Kidney epithelial cell (primary cell): ENCODE results near the gene LIMD2. TPM values are rescaled to one million over a fixed set of nuclear protein-coding genes. Genes with fewer than 3 reads are reported as not detected.

ENCODE experiments used
- DNase-seq: peaks from one replicate; pipeline ENCODE4 v3.0.0-alpha.2; 2010; ENCODE audit warnings: low read depth
- H3K27me3 ChIP-seq: 2 replicates; pipeline ENCODE4 v1.6.0; 2011; ENCODE audit warnings: low read length; ENCODE audit not compliant: control insufficient read depth, insufficient read depth
- H3K36me3 ChIP-seq: 2 replicates; pipeline ENCODE4 v1.5.1; 2011; ENCODE audit warnings: low read length; ENCODE audit not compliant: control insufficient read depth, insufficient read depth
- H3K4me3 ChIP-seq: 2 replicates; pipeline ENCODE4 v1.5.1; 2011; ENCODE audit warnings: low read depth, mild to moderate bottlenecking, control low read depth, low read length
- total RNA-seq: library from RNA; depleted of rRNA; stranded (reverse); fragments of >200 nt; gene quantifications from 2 replicates; pipeline ENCODE4 v1.2.3, GENCODE V29; 2015
- TF ChIP-seq, protein P1 (sequence below): IDR thresholded peaks from 2 replicates; pipeline ENCODE4 v1.5.1; 2011; ENCODE audit warnings: mild to moderate bottlenecking, moderate library complexity, low read length, control low read depth, inconsistent platforms; ENCODE audit not compliant: insufficient read depth, poor library complexity, severe bottlenecking

Gene LIMD2
- total RNA-seq, 1 donor from 2014 or later, result 158 TPM

DNA sequence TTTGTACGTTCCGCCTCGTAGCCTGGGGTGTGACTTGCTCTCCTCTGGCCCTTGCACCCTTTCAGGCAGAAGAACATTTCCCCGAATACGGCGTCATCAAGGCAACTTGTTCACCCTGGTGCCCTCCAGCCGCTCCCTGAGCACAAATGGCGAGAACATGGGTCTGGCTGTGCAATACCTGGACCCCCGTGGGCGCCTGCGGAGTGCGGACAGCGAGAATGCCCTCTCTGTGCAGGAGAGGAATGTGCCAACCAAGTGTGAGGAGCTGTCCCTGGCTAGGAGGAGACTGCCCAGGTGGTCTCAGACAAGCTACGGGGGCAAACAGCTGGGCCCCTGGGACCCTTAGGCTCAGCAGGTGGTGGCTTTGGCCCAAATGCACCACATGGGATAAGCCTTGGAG lies 10.4 kb downstream of the LIMD2 start:
- H3K4me3 ChIP-seq, result no peak overlapping the region
- TF ChIP-seq, protein P1, sequence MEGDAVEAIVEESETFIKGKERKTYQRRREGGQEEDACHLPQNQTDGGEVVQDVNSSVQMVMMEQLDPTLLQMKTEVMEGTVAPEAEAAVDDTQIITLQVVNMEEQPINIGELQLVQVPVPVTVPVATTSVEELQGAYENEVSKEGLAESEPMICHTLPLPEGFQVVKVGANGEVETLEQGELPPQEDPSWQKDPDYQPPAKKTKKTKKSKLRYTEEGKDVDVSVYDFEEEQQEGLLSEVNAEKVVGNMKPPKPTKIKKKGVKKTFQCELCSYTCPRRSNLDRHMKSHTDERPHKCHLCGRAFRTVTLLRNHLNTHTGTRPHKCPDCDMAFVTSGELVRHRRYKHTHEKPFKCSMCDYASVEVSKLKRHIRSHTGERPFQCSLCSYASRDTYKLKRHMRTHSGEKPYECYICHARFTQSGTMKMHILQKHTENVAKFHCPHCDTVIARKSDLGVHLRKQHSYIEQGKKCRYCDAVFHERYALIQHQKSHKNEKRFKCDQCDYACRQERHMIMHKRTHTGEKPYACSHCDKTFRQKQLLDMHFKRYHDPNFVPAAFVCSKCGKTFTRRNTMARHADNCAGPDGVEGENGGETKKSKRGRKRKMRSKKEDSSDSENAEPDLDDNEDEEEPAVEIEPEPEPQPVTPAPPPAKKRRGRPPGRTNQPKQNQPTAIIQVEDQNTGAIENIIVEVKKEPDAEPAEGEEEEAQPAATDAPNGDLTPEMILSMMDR, result no peak
- no peaks in the 10 kb centered on the region for H3K27me3 ChIP-seq
- peaks cover 1% of the 10 kb centered on the region for H3K36me3 ChIP-seq
- no peak for DNase-seq

DNA sequence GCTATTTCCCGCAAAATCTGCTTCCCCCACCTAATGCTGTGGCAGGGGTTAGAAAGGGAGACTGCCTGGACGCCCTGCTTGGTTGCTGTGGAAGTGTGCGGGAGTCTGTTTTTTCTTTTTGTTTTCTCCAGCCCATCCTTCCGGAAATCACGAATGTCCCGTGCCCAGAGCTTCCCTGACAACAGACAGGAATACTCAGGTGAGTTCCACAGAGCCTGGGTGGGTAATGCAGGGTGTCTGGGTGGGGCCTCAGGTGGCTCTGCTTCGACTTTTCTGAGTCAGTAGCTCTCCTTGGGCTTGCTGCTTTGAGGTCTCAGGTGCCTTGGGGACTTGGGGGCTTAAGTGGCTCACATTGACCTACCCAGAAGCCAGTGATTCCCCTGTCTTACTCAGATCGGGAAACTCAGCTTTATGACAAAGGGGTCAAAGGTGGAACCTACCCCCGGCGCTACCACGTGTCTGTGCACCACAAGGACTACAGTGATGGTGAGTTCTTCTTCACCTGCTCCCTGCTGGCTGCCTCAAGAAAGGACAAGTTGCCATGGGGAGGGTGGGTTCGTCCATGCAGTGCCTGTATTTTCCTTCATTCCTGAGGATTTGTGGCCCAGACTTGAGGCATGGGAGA lies 11.4 kb downstream of the LIMD2 start:
- no peak overlapping the region for H3K4me3 ChIP-seq
- no peaks in the 10 kb centered on the region for H3K27me3 ChIP-seq
- TF ChIP-seq, protein P1, result no peak
- peaks cover 1% of the 10 kb centered on the region for H3K36me3 ChIP-seq
- no peak for DNase-seq

DNA sequence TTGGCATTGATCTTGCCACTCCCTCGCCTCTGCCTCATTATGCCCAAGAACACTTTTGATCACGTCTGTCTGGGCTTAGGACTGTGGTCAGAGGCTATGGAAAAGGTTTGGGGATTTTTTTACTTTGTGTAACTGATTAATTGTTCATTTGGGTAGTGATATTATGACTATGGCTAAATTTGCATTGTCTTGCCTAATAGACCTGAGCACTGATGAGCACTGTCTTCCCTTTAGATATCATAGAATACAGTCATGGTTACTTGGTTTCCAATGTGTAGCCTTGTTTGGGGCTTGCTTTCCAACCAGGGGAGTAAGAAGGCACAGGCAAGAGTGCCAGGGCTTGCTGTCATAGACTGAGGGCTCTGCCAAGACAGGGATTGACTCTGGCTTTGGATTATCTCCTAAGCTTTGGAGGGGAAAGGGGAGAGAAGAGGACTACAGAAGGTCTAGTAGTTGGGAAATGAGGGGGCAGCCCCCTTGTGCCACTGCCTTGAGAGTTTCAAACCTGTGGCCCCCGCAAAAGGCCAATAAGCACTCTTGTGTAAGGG lies 13.7 kb downstream of the LIMD2 start:
- no peaks in the 10 kb centered on the region for H3K36me3 ChIP-seq
- H3K27me3 ChIP-seq, result no peaks in the 10 kb centered on the region
- DNase-seq, result no peak
- no peak overlapping the region for H3K4me3 ChIP-seq
- TF ChIP-seq, protein P1, result no peak

DNA sequence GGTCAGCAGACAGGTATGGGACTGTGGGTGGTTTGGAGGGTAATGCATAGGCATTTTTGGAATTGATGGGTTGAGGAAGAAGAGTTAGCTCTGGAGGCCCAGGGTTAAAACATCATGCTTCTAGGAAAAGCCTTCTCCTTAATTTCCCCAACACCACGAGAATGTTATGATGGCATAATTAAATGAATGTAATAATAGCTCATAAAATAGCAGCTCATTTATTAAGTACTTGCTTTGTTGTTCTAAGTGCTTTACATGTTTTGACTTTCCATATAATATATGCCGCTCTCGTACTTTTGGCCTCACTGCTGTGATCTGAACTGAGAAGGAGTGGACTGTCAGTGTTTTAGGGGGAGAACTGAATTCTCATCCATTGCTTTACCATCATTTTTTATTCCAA lies 14.3 kb downstream of the LIMD2 start:
- TF ChIP-seq, protein P1, result no peak
- no peak overlapping the region for H3K4me3 ChIP-seq
- no peaks in the 10 kb centered on the region for H3K36me3 ChIP-seq
- H3K27me3 ChIP-seq, result no peaks in the 10 kb centered on the region
- DNase-seq, result no peak

DNA sequence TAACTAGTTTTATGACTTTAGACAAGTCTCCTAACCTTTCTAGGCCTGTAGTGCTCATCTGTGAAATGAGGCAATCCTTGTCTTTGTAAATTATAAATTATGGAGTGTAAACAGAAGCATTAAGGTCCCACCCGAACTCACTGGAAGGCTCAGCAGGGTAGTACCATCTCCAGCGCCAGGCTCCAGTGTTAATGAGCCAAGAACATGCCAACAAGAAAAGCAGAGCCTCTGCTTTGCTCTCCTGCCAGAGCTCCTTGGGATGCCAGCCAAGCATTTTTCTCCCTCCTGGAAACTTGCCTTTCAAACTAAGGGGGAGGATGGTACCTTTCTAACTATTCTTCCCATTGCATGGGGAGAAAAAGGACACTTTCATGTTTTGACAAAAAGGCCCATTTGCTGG lies 14.9 kb downstream of the LIMD2 start:
- no peaks in the 10 kb centered on the region for H3K27me3 ChIP-seq
- H3K4me3 ChIP-seq, result no peak overlapping the region
- TF ChIP-seq, protein P1, result no peak
- no peaks in the 10 kb centered on the region for H3K36me3 ChIP-seq
- DNase-seq, result no peak

DNA sequence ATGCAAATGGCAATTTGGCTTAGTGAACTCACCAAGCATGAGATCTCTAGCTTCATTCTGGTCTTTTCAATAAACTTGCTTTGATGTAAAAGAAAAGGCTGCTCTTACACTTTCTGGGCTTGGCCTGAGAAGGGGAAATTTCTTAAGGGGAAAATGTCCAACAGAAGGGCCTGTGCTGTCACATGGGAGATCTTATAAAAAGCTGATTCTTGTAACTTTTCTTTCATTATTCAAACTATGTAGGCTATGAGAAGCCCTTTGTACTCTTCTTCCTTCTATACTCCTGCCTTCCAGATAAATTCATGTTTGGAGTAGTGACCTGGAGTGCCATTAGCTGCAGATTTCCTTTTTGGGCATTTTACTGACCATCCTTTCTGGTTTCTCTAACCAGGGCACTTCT lies 16.9 kb downstream of the LIMD2 start:
- no peak overlapping the region for H3K4me3 ChIP-seq
- no peak for DNase-seq
- no peaks in the 10 kb centered on the region for H3K36me3 ChIP-seq
- TF ChIP-seq, protein P1, result no peak
- no peaks in the 10 kb centered on the region for H3K27me3 ChIP-seq
